D341Med (cell line): ENCODE measurements around the gene C4BPA.

Experiments
- DNase-seq: peaks from one replicate; pipeline ENCODE4 v3.0.0; 2012; ENCODE audit warnings: low spot score

Gene C4BPA

DNA sequence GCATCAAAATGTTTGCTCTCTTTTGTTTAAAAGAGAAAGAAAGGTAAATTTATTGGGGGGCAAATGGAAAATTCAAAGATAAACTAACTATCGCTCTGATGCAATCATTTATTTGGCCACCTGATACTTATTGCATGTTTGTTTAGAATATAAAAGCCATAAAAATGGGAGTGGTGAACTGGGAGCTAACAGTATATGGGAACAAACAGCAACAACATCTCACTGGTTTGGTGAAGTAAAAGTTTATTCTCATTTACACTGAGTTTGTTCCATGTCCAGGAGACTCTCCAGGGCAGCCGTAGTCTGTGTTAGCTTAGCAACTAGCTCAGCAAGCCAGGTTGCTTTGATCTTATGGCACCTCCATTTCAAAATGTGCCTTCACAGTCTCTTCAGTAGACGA lies 20.4 kb downstream of the C4BPA start:
- no peak for DNase-seq

- no peak for DNase-seq
Observed at GRCh38 chr1:207128336-207128921, 24.4 kb downstream of the C4BPA start.

DNA sequence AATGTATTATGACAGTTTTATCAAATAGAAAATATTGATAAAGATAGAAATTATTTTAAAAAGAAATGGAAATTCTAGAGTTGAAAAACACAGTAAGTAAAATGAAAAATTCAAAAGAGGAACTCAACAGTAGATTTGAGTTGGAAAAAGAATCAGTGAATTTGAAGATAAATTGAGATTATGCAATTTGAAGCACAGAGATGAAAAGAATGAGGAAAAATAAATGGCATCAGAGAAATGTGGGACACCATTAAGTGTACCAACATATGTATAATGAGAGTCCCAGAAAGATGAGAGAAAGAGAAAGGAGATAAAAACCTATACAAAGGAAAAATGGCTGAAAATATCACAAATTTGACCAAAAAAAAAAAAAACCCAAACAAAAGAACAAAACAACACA lies 25.0 kb downstream of the C4BPA start:
- DNase-seq: no peak

DNA sequence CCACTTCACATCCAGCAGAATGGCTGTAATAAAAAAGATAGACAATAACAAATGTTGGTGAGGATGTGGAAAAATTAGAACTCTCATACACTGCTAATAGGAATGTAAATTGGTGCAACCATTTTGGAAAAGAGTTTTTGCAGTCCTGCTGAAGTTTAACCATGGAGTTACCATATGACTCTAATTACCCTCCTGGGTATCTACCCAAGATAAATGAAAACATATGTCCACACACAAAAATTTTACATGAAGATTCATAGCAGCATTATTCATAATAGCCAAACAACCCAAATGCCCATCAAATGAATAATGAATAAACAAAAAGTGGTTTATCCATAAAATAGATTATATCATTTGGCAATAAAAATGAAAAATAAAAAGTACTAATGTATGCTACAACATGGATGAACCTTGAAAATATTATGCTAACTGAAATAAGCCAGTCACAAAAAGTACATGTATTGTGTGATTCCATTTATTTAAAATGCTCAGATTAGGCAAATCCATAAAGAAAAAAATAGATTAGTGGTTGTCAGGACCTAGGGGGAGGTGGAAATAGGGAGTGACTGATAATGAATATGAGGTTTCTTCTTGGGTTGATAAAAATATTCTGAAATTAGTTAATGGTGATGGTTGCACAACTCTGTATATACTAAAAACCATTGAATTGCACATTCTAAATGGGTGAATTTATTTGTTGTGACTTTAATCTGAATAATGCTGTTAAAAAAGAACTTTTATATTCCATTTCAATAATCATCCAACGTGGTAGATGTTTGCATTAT lies 26.4 kb downstream of the C4BPA start:
- DNase-seq: no peak

GRCh38 chr1:207131163-207131562 lies 27.1 kb downstream of the C4BPA start:
- DNase-seq: no peak

GRCh38 chr1:207134581-207134980 lies 30.5 kb downstream of the C4BPA start:
- DNase-seq: no peak

DNA sequence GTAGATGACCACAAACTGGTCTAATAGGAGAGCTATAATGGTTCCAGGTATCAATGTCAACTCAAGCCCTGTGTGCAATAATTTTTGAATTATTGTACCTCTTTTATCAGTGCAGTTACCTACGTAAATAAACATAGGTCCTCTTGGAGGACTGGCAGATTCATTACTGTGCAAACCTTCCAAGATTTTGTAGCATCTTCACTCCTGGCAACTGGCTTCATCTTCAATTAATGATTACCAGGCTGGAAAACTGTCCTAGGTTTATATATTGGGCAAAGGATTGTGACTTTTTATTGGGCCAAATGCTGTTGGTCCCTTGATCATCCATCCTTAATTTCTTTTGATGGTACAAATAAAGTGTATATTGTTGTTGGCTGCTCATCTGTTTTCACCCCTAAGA lies 35.6 kb downstream of the C4BPA start:
- no peak for DNase-seq

DNA sequence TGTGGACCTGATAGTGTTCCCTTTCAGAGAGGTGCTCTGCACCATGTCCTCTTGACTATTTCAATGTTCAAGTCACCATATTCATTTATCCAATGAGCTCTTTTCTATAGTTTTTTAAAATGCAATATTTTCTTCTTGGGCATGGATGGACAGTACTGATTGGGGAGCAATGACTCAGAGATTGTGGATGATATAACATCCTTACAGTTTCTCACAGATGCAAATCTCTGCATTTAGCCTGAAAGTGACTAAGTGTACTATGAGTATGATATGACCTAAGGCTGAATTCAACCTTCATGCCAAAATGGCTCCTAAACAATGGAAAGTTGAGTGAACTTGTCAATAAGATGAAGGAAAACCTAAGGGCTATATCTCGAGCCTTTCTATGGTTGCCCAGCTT lies 36.5 kb downstream of the C4BPA start:
- no peak for DNase-seq

DNA sequence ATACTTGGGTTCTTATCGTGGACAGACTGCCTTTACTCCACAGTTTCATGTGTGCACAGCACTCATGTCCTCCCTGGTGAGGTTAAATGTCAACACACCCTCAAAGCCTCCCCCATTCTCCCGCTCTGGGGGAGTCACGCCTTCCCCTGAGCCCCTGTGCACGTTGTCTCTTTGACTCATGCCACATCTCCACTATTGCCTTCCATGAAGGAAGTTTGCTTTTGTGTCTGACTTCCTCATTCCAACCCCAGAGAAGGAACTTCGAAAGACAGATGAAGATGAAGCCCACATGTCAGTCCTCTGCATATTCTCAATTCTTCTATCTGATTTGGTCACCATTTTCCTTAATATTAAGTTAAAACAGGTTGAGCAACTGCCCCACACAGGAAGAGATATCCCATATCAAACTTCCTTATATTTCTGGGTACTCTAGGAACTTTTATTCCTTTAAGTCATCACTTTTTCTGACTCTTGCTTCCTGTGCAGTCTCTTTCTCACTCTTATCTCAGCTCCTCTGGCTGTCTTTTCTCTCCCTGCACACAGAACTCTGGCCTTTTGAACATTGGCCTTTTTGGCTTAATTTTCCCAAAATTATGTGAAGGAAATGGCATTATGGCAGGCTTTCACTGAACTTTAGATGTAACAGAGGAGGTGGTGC lies 41.5 kb downstream of the C4BPA start:
- DNase-seq: no peak

DNA sequence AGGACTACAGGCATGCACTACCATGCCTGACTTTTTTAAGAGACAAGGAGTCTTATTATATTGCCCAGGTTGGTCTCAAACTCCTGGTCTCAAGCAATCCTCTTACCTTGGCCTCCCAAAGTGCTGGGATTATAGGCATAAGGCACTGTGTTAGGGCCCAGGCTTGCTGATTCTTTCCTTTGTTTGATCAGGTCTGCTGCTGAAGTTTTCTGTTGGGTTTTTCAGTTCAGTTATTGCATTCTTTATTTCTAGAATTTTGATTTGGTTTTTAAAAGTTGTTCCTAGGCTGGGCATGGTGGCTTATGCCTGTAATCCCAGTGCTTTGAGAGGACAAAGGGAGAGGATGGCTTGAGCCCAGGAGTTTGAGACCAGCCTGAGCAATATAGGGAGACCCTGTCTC lies 47.9 kb downstream of the C4BPA start:
- no peak for DNase-seq

DNA sequence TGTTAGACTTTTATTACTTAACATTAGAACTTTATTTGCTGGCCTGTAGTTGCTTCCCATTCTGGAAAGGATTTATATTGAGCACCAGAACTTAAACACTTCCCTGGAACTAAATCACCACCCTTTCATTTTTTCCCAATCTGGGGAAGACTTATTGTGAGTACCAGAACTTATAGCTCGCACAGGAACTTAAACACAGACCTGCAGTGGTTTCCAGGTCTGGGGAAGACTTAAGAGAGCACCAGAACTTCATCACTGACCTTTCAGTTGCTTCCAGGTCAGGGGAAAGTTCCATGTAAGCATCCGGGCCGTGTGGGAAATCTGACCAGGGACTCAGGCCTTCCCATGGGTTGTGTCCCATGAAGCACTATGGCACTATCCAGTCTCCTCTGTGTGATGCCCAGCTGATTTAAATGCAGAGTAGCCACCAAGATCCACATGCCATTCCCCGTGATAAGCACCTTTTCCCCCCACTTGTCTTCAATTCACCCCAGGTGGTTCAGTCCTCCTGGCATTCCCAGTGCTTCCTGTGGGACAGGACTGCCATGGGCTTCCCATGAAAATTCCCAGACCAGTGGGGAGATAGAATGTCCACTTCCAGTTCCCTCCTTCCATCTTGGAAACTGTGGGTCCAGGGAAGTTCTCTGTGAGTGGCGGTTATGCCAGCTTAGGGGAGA lies 48.9 kb downstream of the C4BPA start:
- DNase-seq: no peak

GRCh38 chr1:207155028-207155427 lies 51.0 kb downstream of the C4BPA start:
- no peak for DNase-seq

DNA sequence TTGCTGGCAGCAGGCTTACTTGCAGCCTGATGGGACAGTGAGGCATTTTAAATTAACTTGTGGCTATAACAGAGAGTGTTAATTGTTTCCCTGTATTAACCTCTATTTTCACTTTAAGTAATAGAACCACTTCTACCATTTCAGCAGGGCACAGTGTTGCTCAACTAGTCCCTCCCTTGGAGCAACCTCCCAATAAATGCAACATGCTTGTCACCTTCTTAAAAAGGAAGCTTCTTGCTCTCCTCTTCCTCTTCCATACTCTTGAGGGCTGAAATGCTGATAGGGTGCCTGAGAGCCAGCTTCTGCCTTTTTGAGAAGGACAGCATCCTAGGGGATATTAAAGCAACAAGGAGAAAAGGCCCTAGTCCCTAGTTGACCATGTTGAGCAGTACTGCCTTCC lies 52.1 kb downstream of the C4BPA start:
- DNase-seq: no peak

DNA sequence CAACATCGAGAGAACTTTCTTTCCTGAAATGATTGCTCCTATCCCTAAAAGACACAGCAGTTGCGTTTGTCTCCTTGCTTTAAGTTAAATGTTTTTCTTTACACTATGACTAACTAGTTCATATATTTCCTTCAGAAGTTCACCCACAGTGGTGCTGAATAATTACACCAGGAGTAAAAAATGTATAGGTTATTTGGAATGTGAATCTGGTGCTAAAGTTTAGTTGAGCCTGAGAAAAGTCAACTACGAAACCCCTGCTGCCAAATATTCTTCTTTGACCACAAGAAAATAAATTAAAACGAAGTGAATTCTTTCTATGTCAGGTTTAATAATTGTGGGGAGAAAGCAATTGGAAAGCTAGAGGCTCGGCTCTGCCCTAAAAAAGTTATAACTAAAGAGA lies 52.8 kb downstream of the C4BPA start:
- DNase-seq: no peak

DNA sequence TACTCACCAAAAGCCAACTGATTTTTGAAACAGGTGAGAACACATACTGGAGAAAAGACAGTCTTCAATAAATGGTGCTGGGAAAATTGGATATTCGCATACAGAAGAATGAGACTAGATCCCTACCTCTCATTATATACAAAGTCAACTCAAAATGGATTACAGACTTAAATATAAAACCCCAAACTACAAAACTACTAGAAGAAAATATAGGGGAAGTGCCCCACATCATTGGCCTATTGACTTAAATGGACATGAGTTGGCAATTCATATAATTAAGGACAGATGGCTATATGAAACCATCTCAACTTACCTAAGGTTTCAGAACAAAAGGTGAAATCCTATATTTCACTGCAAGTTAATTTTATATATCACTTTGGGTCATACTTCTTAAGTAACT lies 60.1 kb downstream of the C4BPA start:
- DNase-seq: no peak

GRCh38 chr1:207172321-207172720 lies 68.3 kb downstream of the C4BPA start:
- DNase-seq: no peak

DNA sequence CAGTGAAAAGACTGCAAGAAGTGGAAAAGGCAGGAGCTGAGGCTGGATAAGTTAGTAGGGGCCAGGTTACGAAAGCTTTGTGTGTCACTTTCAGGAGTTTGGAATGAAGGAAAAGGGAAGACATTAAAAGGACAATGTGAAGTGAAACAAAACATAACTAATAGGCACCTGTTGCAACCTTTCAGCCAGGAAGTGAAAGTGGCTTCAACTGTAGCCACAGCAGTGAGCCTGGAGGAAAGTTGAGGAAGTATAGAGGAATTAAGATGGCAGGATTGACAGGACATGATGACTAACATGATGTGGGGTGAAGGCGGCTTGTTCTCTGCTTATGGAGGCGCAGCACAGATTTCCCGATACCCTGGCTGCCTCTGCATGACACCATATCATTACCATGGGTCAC lies 68.9 kb downstream of the C4BPA start:
- no peak for DNase-seq

DNA sequence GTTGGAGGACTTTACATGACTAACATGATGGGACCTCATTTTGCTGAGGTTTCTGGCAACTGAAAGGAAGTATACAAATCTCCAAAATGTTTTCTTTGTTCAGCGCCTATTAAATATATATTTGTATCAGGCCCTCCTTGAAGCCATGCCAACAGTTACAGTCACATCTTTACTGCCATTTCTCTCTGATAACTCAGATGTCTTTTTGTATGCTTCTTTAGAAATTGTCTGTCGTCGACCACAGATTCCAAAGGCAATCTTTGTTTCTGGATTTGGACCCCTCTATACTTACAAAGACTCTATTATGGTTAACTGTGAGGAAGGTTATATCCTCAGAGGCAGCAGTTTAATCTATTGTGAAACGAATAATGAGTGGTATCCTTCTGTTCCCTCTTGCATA lies 69.4 kb downstream of the C4BPA start:
- DNase-seq: no peak

GRCh38 chr1:207174913-207175312 lies 70.9 kb downstream of the C4BPA start:
- DNase-seq: no peak

DNA sequence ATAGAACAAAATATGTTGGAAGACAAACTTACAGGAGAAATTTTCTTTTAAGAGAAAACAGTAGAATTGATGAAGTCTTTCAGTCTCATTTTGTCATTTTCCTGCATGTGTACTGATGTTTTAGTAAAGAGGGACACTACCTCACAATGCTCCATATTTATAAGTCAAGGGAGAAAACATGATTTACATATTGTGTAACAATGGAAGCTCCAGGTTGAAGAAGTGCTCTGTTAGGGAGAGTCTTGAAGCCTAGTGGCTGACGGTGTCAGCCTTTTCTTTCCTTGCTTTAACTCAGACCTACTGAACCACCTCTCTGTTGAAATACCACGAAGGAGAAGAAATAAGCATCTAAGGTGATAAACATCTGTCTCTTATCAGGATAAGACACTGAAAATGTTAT lies 75.0 kb downstream of the C4BPA start:
- DNase-seq: no peak

- DNase-seq: no peak
Observed at GRCh38 chr1:207181847-207182246, 77.8 kb downstream of the C4BPA start.

- no peak for DNase-seq
Observed at GRCh38 chr1:207186503-207186902, 82.5 kb downstream of the C4BPA start.

- no peak for DNase-seq
Observed at GRCh38 chr1:207188901-207189300, 84.9 kb downstream of the C4BPA start.
